Endothelial cell of umbilical vein (primary cell): ENCODE results near the gene ZNF48. TPM values are rescaled to one million over a fixed set of nuclear protein-coding genes. Genes with fewer than 3 reads are reported as not detected.

ENCODE experiments used
- BruUV-seq: library from RNA; stranded (reverse); fragments of 400-500 nt; replicated peaks from 2 replicates; lab custom pipeline; 2021; lab: Mats Ljungman, UMichigan
- CTCF ChIA-PET: fragments of 300-600, 350-600 bp; sonication (Branson Sonifier 250); formaldehyde crosslinking; loops from one replicate; lab custom pipeline; 2021; ENCODE audit warnings: antibody characterized with exemption, inconsistent platforms; lab: Charles Lee
- POLR2A ChIA-PET: fragments of 300-600, 350-600 bp; sonication (Branson Sonifier 250); formaldehyde crosslinking; loops from one replicate; lab custom pipeline; 2021; ENCODE audit warnings: antibody characterized with exemption, inconsistent platforms; lab: Charles Lee
- DNase-seq: peaks from one replicate; pipeline ENCODE4 v3.0.0-alpha.2; 2011; ENCODE audit warnings: low read depth, low spot score
- FAIRE-seq: peaks from 2 replicates; lab custom pipeline; 2011; peaks lifted over from hg19 to GRCh38; lab: Jason Lieb, UNC
- H2AFZ ChIP-seq: 2 replicates; pipeline ENCODE4 v1.6.0; 2012; ENCODE audit warnings: low read depth, low read length, control low read depth, inconsistent platforms
- H3K27ac ChIP-seq: 2 replicates; pipeline ENCODE4 v1.5.1; 2011; ENCODE audit warnings: low read depth, mild to moderate bottlenecking, control low read depth, low read length, moderate library complexity; ENCODE audit not compliant: insufficient read depth
- H3K27me3 ChIP-seq, 2 experiments: 2 replicates each; pipeline versions ENCODE4 v1.6.0 to v1.6.1; 2011; ENCODE audit warnings: low read length in 2 of 2, mixed read lengths in 1 of 2; ENCODE audit not compliant: control insufficient read depth in 2 of 2, insufficient read depth in 2 of 2
- H3K36me3 ChIP-seq, 2 experiments: 2 replicates in 1 of 2; 3 replicates in 1 of 2; pipeline ENCODE4 v1.5.1; 2011; ENCODE audit warnings: low read length in 2 of 2, mild to moderate bottlenecking in 1 of 2, moderate library complexity in 1 of 2; ENCODE audit not compliant: control insufficient read depth in 2 of 2, insufficient read depth in 2 of 2; ENCODE audit errors: extremely low read depth in 1 of 2
- H3K4me1 ChIP-seq: 3 replicates; pipeline ENCODE4 v1.5.1; 2011; ENCODE audit warnings: mild to moderate bottlenecking, low read length; ENCODE audit not compliant: control insufficient read depth, insufficient read depth; ENCODE audit errors: extremely low read depth
- H3K4me2 ChIP-seq: 2 replicates; pipeline ENCODE4 v1.6.1; 2011; ENCODE audit warnings: low read length, control low read depth, mixed read lengths; ENCODE audit not compliant: insufficient read depth
- H3K4me3 ChIP-seq, 3 experiments: fragments of 200-600 bp in 1 of 3; sonication (generic), shearing (Covaris generic) in 1 of 3; replicated peaks in 1 of 3; 2 replicates each; pipeline ENCODE4 v1.5.1; 2011 to 2016; ENCODE audit warnings: control low read depth in 3 of 3, low read length in 3 of 3, mild to moderate bottlenecking in 2 of 3, inconsistent platforms in 1 of 3, low read depth in 1 of 3, moderate library complexity in 1 of 3; ENCODE audit not compliant: insufficient read depth in 1 of 3
- H3K79me2 ChIP-seq: 2 replicates; pipeline ENCODE4 v1.6.0; 2012; ENCODE audit warnings: low read length, inconsistent platforms; ENCODE audit not compliant: control insufficient read depth, insufficient read depth
- H3K9ac ChIP-seq: replicated peaks from 2 replicates; pipeline ENCODE3; 2011; ENCODE audit warnings: low read length, control low read depth; ENCODE audit not compliant: insufficient read depth; ENCODE audit errors: extremely low read depth
- H3K9me1 ChIP-seq: replicated peaks from 3 replicates; pipeline ENCODE4 v1.6.0; 2011; ENCODE audit warnings: mild to moderate bottlenecking, low read length; ENCODE audit not compliant: control insufficient read depth, insufficient read depth; ENCODE audit errors: extremely low read depth
- H3K9me3 ChIP-seq: replicated peaks from 2 replicates; pipeline ENCODE4 v1.5.1; 2012; ENCODE audit warnings: low read length, inconsistent platforms; ENCODE audit not compliant: control insufficient read depth, insufficient read depth
- H4K20me1 ChIP-seq: replicated peaks from 2 replicates; pipeline ENCODE3; 2011; ENCODE audit warnings: mild to moderate bottlenecking, low read length; ENCODE audit not compliant: control insufficient read depth, insufficient read depth; ENCODE audit errors: extremely low read depth
- EZH2 ChIP-seq: IDR thresholded peaks from 2 replicates; pipeline ENCODE4 v1.6.1; 2012; ENCODE audit warnings: borderline replicate concordance, low read depth, mild to moderate bottlenecking, moderate library complexity, low read length, inconsistent platforms; ENCODE audit not compliant: severe bottlenecking
- FOS ChIP-seq: IDR thresholded peaks from 2 replicates; pipeline ENCODE4 v1.6.1; 2011; ENCODE audit warnings: mild to moderate bottlenecking, low read length, moderate library complexity, borderline replicate concordance; ENCODE audit not compliant: insufficient read depth
- GATA2 ChIP-seq: IDR thresholded peaks from 2 replicates; pipeline ENCODE4 v1.7.0; 2011; ENCODE audit warnings: low read depth, mild to moderate bottlenecking, moderate library complexity, mixed read lengths, low read length; ENCODE audit not compliant: insufficient read length, insufficient read depth
- JUN ChIP-seq: IDR thresholded peaks from 2 replicates; pipeline ENCODE4 v1.6.1; 2011; ENCODE audit warnings: borderline replicate concordance, low read depth; ENCODE audit not compliant: insufficient read length, insufficient read depth
- MAX ChIP-seq: IDR thresholded peaks from 2 replicates; pipeline ENCODE4 v1.6.1; 2011; ENCODE audit not compliant: insufficient read depth, insufficient read length
- MYC ChIP-seq: IDR thresholded peaks from one replicate; pipeline ENCODE4 v1.6.1; 2011; ENCODE audit warnings: mild to moderate bottlenecking, low read depth, low read length
- POLR2A ChIP-seq: IDR thresholded peaks from 2 replicates; pipeline ENCODE4 v1.6.1; 2012; ENCODE audit warnings: low read depth, mild to moderate bottlenecking, control low read depth, low read length
- POLR2AphosphoS5 ChIP-seq: IDR thresholded peaks from 2 replicates; pipeline ENCODE4 v1.6.1; 2012; ENCODE audit warnings: low read depth, mild to moderate bottlenecking, control low read depth, low read length, moderate library complexity; ENCODE audit not compliant: insufficient read depth
- dilution Hi-C: fragments of 300-500 bp; cut with MboI; formaldehyde crosslinking; loops from one replicate; pipeline ENCODE4 v1.15.0; 2019; ENCODE audit warnings: low sequenced_read_pairs; ENCODE audit not compliant: extremely low pct_ligation_motif_present
- intact Hi-C: fragments of 100-400 bp; cut with micrococcal nuclease; formaldehyde crosslinking; loops from one replicate; pipeline ENCODE4 v1.10.0; 2022
- polyA plus RNA-seq, 4 experiments: library from polyadenylated mRNA; depleted of rRNA in 3 of 4; stranded (reverse) in 3 of 4; unstranded in 1 of 4; fragments of >200 nt; gene quantifications; 2 replicates each; pipeline versions ENCODE4 v1.2.1 to v1.2.3, GENCODE V29; 2011 to 2012; ENCODE audit warnings: missing spikeins in 1 of 4
- total RNA-seq: library from RNA; stranded (reverse); gene quantifications from 2 replicates; pipeline ENCODE4 v1.2.3, GENCODE V29; 2021
- TF ChIP-seq, protein P1 (sequence below), 2 donors: IDR thresholded peaks; 1 replicate in 1 of 2; 2 replicates in 1 of 2; pipeline ENCODE4 v1.5.1; 2011; ENCODE audit warnings: low read length in 2 of 2, mild to moderate bottlenecking in 2 of 2, moderate library complexity in 2 of 2, control low read depth in 1 of 2, inconsistent platforms in 1 of 2, low read depth in 1 of 2; ENCODE audit not compliant: insufficient read depth in 1 of 2; ENCODE audit errors: extremely low read depth in 1 of 2

ZNF48 gene
- total and polyA plus RNA-seq, 2 donors (not counting 3 experiments of a cell fraction or from before 2014, with no cell fraction given): 15.3 to 16.1 TPM

DNA sequence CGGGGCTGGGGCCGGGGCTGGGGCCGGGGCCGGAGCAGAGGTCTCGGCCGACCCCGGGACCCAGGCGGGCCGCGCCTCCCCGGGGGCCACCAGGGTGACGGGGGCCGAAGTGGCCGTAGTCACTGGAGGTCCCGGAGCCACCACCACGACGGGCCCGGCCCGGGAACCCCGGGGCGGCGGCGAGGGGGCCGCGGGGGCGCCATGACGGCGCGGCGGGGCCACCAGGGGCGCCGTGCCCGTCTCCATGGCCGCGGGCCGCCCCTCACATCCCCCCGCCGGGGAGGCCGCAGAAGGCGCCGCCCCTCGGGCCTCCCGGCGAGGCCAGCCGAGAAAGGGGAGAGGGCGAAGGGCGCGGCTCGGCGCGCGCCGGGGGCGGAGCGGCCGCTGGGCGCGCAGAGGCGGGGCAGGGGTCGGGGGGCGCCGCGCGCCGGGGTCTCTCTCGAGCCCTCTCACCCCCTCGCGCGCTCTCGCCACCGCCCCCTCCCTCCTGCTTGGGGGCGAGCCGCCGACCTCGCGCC is 25.2 kb upstream of the ZNF48 start:
- FAIRE-seq (no peak), DNase-seq (no peak)
- no peaks in the 10 kb centered on the region for H4K20me1 ChIP-seq
- TF ChIP-seq POLR2AphosphoS5 (peak; percentile 68), FOS (no peak), MYC (no peak), MAX (no peak), JUN (no peak), POLR2A (peak; percentile 40), EZH2 (no peak), GATA2 (no peak)
- TF ChIP-seq, protein P1, sequence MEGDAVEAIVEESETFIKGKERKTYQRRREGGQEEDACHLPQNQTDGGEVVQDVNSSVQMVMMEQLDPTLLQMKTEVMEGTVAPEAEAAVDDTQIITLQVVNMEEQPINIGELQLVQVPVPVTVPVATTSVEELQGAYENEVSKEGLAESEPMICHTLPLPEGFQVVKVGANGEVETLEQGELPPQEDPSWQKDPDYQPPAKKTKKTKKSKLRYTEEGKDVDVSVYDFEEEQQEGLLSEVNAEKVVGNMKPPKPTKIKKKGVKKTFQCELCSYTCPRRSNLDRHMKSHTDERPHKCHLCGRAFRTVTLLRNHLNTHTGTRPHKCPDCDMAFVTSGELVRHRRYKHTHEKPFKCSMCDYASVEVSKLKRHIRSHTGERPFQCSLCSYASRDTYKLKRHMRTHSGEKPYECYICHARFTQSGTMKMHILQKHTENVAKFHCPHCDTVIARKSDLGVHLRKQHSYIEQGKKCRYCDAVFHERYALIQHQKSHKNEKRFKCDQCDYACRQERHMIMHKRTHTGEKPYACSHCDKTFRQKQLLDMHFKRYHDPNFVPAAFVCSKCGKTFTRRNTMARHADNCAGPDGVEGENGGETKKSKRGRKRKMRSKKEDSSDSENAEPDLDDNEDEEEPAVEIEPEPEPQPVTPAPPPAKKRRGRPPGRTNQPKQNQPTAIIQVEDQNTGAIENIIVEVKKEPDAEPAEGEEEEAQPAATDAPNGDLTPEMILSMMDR (IDR thresholded peaks at IDR 0.05; ENCODE audit: extremely low read depth in 1 of 2, insufficient read depth in 1 of 2, low read depth in 1 of 2, low read length in 2 of 2): peak in 1 of 2 donors; percentile 12
- intact Hi-C loops (loop anchor here (1.0 to 2.0 kb wide), 6 partner anchors 8 to 289 kb away; partner anchors contain the start of genes FBRS and PRR14), dilution Hi-C loops (no loop called here)
- no peak overlapping the region for H2AFZ ChIP-seq
- H3K4me3 ChIP-seq: peak overlapping the region; percentile 49 to 83 (median 70)
- peaks cover 4% of the 10 kb centered on the region in 2 experiments for H3K36me3 ChIP-seq
- no peaks in the 10 kb centered on the region for H3K27me3 ChIP-seq
- H3K79me2 ChIP-seq: peaks cover 48% of the 10 kb centered on the region
- POLR2A ChIA-PET: interaction anchor here (0.9 to 1.5 kb wide), 3 partner anchors 16 to 39 kb away, joined by 3 to 7 read pairs (median 6); partner anchors contain the start of gene ZNF48
- BruUV-seq: no TSS peak
- peak overlapping the region; percentile 37 for H3K27ac ChIP-seq
- CTCF ChIA-PET: interaction anchor here (1.0 to 3.1 kb wide), 6 partner anchors 25 to 246 kb away, joined by 3 to 12 read pairs (median 8); partner anchors contain the start of genes DCTPP1, ZNF48 and ZNF688
- no peak overlapping the region for H3K4me2 ChIP-seq
- H3K4me1 ChIP-seq: peaks cover 24% of the 10 kb centered on the region
- H3K9ac ChIP-seq: peak overlapping the region; percentile 53
- no peaks in the 10 kb centered on the region for H3K9me1 ChIP-seq
- H3K9me3 ChIP-seq: no peaks in the 10 kb centered on the region
